GM19351 (cell line): ENCODE measurements around the gene USP17L20.
"Not testable (repeated sequence)": the region's sequence is repeated elsewhere in the genome, so short reads cannot be mapped to it uniquely, and the experiment has no call there.

Source experiments
- ATAC-seq: cut with Tn5 transposase; IDR thresholded peaks from one replicate; pipeline ENCODE4 v1.9.1; 2021; ENCODE audit warnings: mild to moderate bottlenecking, moderate library complexity; ENCODE audit not compliant: unreplicated experiment

Gene USP17L20, protein sequence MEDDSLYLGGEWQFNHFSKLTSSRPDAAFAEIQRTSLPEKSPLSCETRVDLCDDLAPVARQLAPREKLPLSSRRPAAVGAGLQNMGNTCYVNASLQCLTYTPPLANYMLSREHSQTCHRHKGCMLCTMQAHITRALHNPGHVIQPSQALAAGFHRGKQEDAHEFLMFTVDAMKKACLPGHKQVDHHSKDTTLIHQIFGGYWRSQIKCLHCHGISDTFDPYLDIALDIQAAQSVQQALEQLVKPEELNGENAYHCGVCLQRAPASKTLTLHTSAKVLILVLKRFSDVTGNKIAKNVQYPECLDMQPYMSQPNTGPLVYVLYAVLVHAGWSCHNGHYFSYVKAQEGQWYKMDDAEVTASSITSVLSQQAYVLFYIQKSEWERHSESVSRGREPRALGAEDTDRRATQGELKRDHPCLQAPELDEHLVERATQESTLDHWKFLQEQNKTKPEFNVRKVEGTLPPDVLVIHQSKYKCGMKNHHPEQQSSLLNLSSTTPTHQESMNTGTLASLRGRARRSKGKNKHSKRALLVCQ

DNA sequence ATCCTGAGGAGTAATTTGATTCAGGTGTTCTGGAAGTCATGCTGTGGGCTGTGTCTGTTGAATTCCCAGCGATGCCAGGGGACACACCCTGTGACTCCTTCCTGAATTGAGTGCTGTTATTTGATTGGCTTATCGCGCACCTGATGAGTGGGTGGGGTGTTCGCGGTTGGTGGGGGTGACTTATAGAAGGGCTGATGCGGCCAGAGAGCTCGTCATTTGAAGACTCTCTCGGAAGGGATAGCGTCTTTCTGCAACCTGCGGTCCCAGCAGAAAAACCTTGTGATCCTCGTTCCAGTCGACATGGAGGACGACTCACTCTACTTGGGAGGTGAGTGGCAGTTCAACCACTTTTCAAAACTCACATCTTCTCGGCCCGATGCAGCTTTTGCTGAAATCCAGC is at the start of gene USP17L20:
Gene USP17L20 (plus strand): TSS at position 301 of the 400 bp plus-strand sequence. CDS start 0 bp downstream, at position 301.
- ATAC-seq: not testable (repeated sequence)

DNA sequence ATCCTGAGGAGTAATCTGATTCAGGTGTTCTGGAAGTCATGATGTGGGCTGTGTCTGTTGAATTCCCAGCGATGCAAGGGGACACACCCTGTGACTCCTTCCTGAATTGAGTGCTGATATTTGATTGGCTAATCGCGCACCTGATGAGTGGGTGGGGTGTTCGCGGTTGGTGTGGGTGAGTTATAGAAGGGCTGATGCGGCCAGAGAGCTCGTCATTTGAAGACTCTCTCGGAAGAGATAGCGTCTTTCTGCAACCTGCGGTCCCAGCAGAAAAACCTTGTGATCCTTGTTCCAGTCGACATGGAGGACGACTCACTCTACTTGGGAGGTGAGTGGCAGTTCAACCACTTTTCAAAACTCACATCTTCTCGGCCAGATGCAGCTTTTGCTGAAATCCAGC is 47.6 kb upstream of the USP17L20 start, which contains the start of gene USP17L10:
Gene USP17L10 (plus strand): TSS at position 301 of the 400 bp plus-strand sequence. CDS start 0 bp downstream, at position 301.
- not testable (repeated sequence) for ATAC-seq

DNA sequence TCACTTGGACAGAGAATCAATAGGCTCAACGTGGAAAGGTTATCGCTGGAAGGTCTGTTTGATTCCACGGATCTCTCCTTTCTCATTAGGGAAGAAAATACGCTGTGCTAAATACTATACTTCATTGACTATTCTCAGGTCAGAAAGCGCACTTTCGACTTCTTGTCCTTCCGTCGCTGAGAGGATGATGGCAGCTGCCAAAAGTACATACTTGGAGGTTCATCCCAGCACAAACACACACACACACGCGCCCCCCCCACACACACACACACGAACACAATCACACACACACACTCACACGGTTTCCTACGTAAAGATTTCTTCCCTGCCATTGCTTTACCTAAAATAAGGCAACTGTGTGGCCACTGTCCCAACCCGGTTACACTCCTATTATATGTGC is 43.2 kb upstream of the USP17L20 start:
- not testable (repeated sequence) for ATAC-seq

DNA sequence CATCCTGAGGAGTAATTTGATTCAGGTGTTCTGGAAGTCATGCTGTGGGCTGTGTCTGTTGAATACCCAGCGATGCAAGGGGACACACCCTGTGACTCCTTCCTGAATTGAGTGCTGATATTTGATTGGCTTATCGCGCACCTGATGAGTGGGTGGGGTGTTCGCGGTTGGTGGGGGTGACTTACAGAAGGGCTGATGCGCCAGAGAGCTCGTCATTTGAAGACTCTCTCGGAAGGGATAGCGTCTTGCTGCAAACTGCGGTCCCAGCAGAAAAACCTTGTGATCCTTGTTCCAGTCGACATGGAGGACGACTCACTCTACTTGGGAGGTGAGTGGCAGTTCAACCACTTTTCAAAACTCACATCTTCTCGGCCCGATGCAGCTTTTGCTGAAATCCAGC is 42.8 kb upstream of the USP17L20 start, which contains the start of gene USP17L11:
Gene USP17L11 (plus strand): TSS at position 301 of the 400 bp plus-strand sequence. CDS start 0 bp downstream, at position 301.
- ATAC-seq: not testable (repeated sequence)

DNA sequence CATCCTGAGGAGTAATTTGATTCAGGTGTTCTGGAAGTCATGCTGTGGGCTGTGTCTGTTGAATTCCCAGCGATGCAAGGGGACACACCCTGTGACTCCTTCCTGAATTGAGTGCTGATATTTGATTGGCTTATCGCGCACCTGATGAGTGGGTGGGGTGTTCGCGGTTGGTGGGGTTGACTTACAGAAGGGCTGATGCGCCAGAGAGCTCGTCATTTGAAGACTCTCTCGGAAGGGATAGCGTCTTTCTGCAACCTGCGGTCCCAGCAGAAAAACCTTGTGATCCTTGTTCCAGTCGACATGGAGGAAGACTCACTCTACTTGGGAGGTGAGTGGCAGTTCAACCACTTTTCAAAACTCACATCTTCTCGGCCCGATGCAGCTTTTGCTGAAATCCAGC is 38.1 kb upstream of the USP17L20 start, which contains the start of gene USP17L12:
Gene USP17L12 (plus strand): TSS at position 301 of the 400 bp plus-strand sequence. CDS start 0 bp downstream, at position 301.
- not testable (repeated sequence) for ATAC-seq

DNA sequence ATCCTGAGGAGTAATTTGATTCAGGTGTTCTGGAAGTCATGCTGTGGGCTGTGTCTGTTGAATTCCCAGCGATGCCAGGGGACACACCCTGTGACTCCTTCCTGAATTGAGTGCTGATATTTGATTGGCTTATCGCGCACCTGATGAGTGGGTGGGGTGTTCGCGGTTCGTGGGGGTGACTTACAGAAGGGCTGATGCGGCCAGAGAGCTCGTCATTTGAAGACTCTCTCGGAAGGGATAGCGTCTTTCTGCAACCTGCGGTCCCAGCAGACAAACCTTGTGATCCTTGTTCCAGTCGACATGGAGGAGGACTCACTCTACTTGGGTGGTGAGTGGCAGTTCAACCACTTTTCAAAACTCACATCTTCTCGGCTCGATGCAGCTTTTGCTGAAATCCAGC is 33.3 kb upstream of the USP17L20 start, which contains the start of gene USP17L13:
Gene USP17L13 (plus strand): TSS at position 301 of the 400 bp plus-strand sequence. CDS start 0 bp downstream, at position 301.
- not testable (repeated sequence) for ATAC-seq

DNA sequence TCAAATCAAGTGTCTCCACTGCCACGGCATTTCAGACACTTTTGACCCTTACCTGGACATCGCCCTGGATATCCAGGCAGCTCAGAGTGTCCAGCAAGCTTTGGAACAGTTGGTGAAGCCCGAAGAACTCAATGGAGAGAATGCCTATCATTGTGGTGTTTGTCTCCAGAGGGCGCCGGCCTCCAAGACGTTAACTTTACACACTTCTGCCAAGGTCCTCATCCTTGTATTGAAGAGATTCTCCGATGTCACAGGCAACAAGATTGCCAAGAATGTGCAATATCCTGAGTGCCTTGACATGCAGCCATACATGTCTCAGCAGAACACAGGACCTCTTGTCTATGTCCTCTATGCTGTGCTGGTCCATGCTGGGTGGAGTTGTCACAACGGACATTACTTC is 27.7 kb upstream of the USP17L20 start:
- ATAC-seq: not testable (repeated sequence)

DNA sequence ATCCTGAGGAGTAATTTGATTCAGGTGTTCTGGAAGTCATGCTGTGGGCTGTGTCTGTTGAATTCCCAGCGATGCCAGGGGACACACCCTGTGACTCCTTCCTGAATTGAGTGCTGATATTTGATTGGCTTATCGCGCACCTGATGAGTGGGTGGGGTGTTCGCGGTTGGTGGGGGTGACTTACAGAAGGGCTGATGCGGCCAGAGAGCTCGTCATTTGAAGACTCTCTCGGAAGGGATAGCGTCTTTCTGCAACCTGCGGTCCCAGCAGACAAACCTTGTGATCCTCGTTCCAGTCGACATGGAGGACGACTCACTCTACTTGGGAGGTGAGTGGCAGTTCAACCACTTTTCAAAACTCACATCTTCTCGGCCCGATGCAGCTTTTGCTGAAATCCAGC is 23.8 kb upstream of the USP17L20 start, which contains the start of gene USP17L15:
Gene USP17L15 (plus strand): TSS at position 301 of the 400 bp plus-strand sequence. CDS start 0 bp downstream, at position 301.
- ATAC-seq: not testable (repeated sequence)

DNA sequence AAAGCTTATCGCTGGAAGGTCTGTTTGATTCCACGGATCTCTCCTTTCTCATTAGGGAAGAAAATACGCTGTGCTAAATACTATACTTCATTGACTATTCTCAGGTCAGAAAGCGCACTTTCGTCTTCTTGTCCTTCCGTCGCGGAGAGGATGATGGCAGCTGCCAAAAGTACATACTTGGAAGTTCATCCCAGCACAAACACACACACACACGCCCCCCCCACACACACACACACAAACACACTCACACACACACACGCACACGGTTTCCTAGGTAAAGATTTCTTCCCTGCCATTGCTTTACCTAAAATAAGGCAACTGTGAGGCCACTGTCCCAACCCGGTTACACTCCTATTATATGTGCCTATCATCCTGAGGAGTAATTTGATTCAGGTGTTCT is 19.5 kb upstream of the USP17L20 start:
- not testable (repeated sequence) for ATAC-seq

DNA sequence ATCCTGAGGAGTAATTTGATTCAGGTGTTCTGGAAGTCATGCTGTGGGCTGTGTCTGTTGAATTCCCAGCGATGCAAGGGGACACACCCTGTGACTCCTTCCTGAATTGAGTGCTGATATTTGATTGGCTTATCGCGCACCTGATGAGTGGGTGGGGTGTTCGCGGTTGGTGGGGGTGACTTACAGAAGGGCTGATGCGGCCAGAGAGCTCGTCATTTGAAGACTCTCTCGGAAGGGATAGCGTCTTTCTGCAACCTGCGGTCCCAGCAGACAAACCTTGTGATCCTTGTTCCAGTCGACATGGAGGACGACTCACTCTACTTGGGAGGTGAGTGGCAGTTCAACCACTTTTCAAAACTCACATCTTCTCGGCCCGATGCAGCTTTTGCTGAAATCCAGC is 14.3 kb upstream of the USP17L20 start, which contains the start of gene USP17L17:
Gene USP17L17 (plus strand): TSS at position 301 of the 400 bp plus-strand sequence. CDS start 0 bp downstream, at position 301.
- not testable (repeated sequence) for ATAC-seq

DNA sequence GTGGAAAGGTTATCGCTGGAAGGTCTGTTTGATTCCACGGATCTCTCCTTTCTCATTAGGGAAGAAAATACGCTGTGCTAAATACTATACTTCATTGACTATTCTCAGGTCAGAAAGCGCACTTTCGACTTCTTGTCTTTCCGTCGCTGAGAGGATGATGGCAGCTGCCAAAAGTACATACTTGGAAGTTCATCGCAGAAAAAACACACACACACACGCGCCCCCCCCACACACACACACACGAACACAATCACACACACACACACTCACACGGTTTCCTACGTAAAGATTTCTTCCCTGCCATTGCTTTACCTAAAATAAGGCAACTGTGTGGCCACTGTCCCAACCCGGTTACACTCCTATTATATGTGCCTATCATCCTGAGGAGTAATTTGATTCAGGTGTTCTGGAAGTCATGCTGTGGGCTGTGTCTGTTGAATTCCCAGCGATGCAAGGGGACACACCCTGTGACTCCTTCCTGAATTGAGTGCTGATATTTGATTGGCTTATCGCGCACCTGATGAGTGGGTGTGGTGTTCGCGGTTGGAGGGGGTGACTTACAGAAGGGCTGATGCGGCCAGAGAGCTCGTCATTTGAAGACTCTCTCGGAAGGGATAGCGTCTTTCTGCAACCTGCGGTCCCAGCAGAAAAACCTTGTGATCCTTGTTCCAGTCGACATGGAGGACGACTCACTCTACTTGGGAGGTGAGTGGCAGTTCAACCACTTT is 9.8 kb upstream of the USP17L20 start, which contains the start of gene USP17L18:
Gene USP17L18 (plus strand): TSS at position 678 of the 728 bp plus-strand sequence. CDS start 0 bp downstream, at position 678.
- not testable (repeated sequence) for ATAC-seq

DNA sequence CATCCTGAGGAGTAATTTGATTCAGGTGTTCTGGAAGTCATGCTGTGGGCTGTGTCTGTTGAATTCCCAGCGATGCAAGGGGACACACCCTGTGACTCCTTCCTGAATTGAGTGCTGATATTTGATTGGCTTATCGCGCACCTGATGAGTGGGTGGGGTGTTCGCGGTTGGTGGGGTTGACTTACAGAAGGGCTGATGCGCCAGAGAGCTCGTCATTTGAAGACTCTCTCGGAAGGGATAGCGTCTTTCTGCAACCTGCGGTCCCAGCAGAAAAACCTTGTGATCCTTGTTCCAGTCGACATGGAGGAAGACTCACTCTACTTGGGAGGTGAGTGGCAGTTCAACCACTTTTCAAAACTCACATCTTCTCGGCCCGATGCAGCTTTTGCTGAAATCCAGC is 4.8 kb upstream of the USP17L20 start, which contains the start of gene USP17L19:
Gene USP17L19 (plus strand): TSS at position 301 of the 400 bp plus-strand sequence. CDS start 0 bp downstream, at position 301.
- not testable (repeated sequence) for ATAC-seq

DNA sequence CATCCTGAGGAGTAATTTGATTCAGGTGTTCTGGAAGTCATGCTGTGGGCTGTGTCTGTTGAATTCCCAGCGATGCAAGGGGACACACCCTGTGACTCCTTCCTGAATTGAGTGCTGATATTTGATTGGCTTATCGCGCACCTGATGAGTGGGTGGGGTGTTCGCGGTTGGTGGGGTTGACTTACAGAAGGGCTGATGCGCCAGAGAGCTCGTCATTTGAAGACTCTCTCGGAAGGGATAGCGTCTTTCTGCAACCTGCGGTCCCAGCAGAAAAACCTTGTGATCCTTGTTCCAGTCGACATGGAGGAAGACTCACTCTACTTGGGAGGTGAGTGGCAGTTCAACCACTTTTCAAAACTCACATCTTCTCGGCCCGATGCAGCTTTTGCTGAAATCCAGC is 4.6 kb downstream of the USP17L20 start, which contains the start of gene USP17L21:
Gene USP17L21 (plus strand): TSS at position 301 of the 400 bp plus-strand sequence. CDS start 0 bp downstream, at position 301.
- ATAC-seq: not testable (repeated sequence)

DNA sequence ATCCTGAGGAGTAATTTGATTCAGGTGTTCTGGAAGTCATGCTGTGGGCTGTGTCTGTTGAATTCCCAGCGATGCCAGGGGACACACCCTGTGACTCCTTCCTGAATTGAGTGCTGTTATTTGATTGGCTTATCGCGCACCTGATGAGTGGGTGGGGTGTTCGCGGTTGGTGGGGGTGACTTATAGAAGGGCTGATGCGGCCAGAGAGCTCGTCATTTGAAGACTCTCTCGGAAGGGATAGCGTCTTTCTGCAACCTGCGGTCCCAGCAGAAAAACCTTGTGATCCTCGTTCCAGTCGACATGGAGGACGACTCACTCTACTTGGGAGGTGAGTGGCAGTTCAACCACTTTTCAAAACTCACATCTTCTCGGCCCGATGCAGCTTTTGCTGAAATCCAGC is 9.4 kb downstream of the USP17L20 start, which contains the start of gene USP17L22:
Gene USP17L22 (plus strand): TSS at position 301 of the 400 bp plus-strand sequence. CDS start 0 bp downstream, at position 301.
- ATAC-seq: not testable (repeated sequence)

DNA sequence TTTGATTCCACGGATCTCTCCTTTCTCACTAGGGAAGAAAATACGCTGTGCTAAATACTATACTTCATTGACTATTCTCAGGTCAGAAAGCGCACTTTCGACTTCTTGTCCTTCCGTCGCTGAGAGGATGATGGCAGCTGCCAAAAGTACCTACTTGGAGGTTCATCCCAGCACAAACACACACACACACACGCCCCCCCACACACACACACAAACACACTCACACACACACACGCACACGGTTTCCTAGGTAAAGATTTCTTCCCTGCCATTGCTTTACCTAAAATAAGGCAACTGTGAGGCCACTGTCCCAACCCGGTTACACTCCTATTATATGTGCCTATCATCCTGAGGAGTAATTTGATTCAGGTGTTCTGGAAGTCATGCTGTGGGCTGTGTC is 13.8 kb downstream of the USP17L20 start:
- not testable (repeated sequence) for ATAC-seq
